Mesenchymal stem cell (in vitro differentiated cells and primary cell): ENCODE data around the gene BDKRB1. TPM values are rescaled to one million over a fixed set of nuclear protein-coding genes. Genes with fewer than 3 reads are reported as not detected.

ENCODE experiments used
- DNase-seq: peaks from one replicate; pipeline ENCODE4 v3.0.0-alpha.2; 2013
- H2AFZ ChIP-seq: one replicate; pipeline ENCODE4 v1.6.1; 2013; ENCODE audit warnings: low read depth, mild to moderate bottlenecking, control low read depth, inconsistent platforms, low read length, moderate library complexity
- H2AK5ac ChIP-seq: 2 replicates; pipeline ENCODE4 v1.6.1; 2013; ENCODE audit warnings: low read length, moderate library complexity, mild to moderate bottlenecking, inconsistent platforms; ENCODE audit not compliant: severe bottlenecking
- H2BK120ac ChIP-seq: one replicate; pipeline ENCODE4 v1.6.1; 2013; ENCODE audit warnings: low read depth, mild to moderate bottlenecking, inconsistent platforms, low read length, moderate library complexity
- H2BK12ac ChIP-seq, 2 experiments: one replicate each; pipeline ENCODE4 v1.6.1; 2013; ENCODE audit warnings: inconsistent platforms in 2 of 2, low read length in 2 of 2, mild to moderate bottlenecking in 2 of 2, moderate library complexity in 2 of 2, control low read depth in 1 of 2
- H2BK15ac ChIP-seq: one replicate; pipeline ENCODE4 v1.6.1; 2013; ENCODE audit warnings: mild to moderate bottlenecking, low read depth, inconsistent platforms; ENCODE audit not compliant: poor library complexity, severe bottlenecking
- H2BK5ac ChIP-seq: 2 replicates; pipeline ENCODE4 v1.6.1; 2013; ENCODE audit warnings: low read depth, mild to moderate bottlenecking, low read length, control low read depth, inconsistent platforms; ENCODE audit not compliant: poor library complexity, severe bottlenecking
- H3K14ac ChIP-seq, 2 experiments: one replicate each; pipeline ENCODE4 v1.6.1; 2013; ENCODE audit warnings: inconsistent platforms in 2 of 2, low read length in 2 of 2, control low read depth in 1 of 2, mild to moderate bottlenecking in 1 of 2, moderate library complexity in 1 of 2
- H3K18ac ChIP-seq, 2 experiments: one replicate each; pipeline ENCODE4 v1.6.1; 2013; ENCODE audit warnings: inconsistent platforms in 2 of 2, low read length in 2 of 2, control low read depth in 1 of 2, low read depth in 1 of 2, mild to moderate bottlenecking in 1 of 2
- H3K23ac ChIP-seq, 2 experiments: one replicate each; pipeline ENCODE4 v1.6.1; 2013; ENCODE audit warnings: inconsistent platforms in 2 of 2, low read length in 2 of 2, mild to moderate bottlenecking in 2 of 2, moderate library complexity in 2 of 2, control low read depth in 1 of 2
- H3K27ac ChIP-seq: 2 replicates; pipeline ENCODE4 v1.5.1; 2013; ENCODE audit warnings: mild to moderate bottlenecking, moderate library complexity, low read length, control low read depth, inconsistent platforms; ENCODE audit not compliant: poor library complexity, severe bottlenecking
- H3K27me3 ChIP-seq, 2 experiments: 2 replicates each; pipeline versions ENCODE4 v1.6.1 to v1.7.0; 2013; ENCODE audit warnings: low read length in 2 of 2, mild to moderate bottlenecking in 2 of 2, moderate library complexity in 2 of 2, control low read depth in 1 of 2, inconsistent platforms in 1 of 2; ENCODE audit not compliant: control insufficient read depth in 1 of 2, insufficient read depth in 1 of 2
- H3K36me3 ChIP-seq, 2 experiments: 2 replicates each; pipeline versions ENCODE4 v1.6.1 to v1.7.0; 2013; ENCODE audit warnings: low read length in 2 of 2, control low read depth in 1 of 2, inconsistent platforms in 1 of 2, low read depth in 1 of 2, mild to moderate bottlenecking in 1 of 2; ENCODE audit not compliant: insufficient read depth in 2 of 2, control insufficient read depth in 1 of 2
- H3K4ac ChIP-seq, 2 experiments: one replicate each; pipeline ENCODE4 v1.6.1; 2013; ENCODE audit warnings: inconsistent platforms in 2 of 2, low read length in 2 of 2, mild to moderate bottlenecking in 2 of 2, moderate library complexity in 2 of 2, control low read depth in 1 of 2, low read depth in 1 of 2
- H3K4me1 ChIP-seq: 2 replicates; pipeline ENCODE4 v1.6.1; 2013; ENCODE audit warnings: low read depth, low read length, control low read depth; ENCODE audit not compliant: control insufficient read depth, insufficient read depth
- H3K4me2 ChIP-seq: 2 replicates; pipeline ENCODE4 v1.6.1; 2013; ENCODE audit warnings: low read length, mild to moderate bottlenecking, inconsistent platforms; ENCODE audit not compliant: poor library complexity, severe bottlenecking
- H3K4me3 ChIP-seq, 2 experiments: 2 replicates each; pipeline versions ENCODE4 v1.5.1 to v1.7.0; 2013; ENCODE audit warnings: low read length in 2 of 2, mild to moderate bottlenecking in 2 of 2, control low read depth in 1 of 2, low read depth in 1 of 2; ENCODE audit not compliant: insufficient read depth in 1 of 2
- H3K79me1 ChIP-seq: replicated peaks from 2 replicates; pipeline ENCODE4 v1.6.1; 2013; ENCODE audit warnings: mild to moderate bottlenecking, control low read depth, low read length, inconsistent platforms; ENCODE audit not compliant: poor library complexity, severe bottlenecking
- H3K9ac ChIP-seq: 2 replicates; pipeline ENCODE4 v1.7.0; 2013; ENCODE audit warnings: mild to moderate bottlenecking, low read length, moderate library complexity
- H3K9me3 ChIP-seq: 2 replicates; pipeline ENCODE4 v1.7.0; 2013; ENCODE audit warnings: mild to moderate bottlenecking, low read length; ENCODE audit not compliant: control insufficient read depth
- H4K8ac ChIP-seq: one replicate; pipeline ENCODE4 v1.6.1; 2013; ENCODE audit warnings: inconsistent platforms, mild to moderate bottlenecking, low read length, moderate library complexity
- H4K91ac ChIP-seq: one replicate; pipeline ENCODE4 v1.6.1; 2013; ENCODE audit warnings: mild to moderate bottlenecking, low read length, inconsistent platforms
- WGBS: methylation state at CpG from one replicate; pipeline ENCODE4 v1.1.7; 2013; ENCODE audit warnings: mixed read lengths; 5-methylcytosine and 5-hydroxymethylcytosine counted together
- polyA plus RNA-seq, 2 experiments: library from polyadenylated mRNA; stranded (reverse); fragments of 200-250 nt; gene quantifications; one replicate each; pipeline ENCODE4 v1.2.3, GENCODE V29; 2013

BDKRB1 gene
- polyA plus RNA-seq (2013, experiment 1 of 2): 18.7 TPM
- 18.7 TPM for polyA plus RNA-seq (2013, experiment 2 of 2)

- H3K36me3 ChIP-seq: peaks cover 7 to 19% of the 10 kb centered on the region in 2 experiments
- peaks cover 6% of the 10 kb centered on the region for H3K79me1 ChIP-seq
- H3K4me3 ChIP-seq: peak within 1 kb of the TSS in 1 of 2 experiments; percentile 67
- H3K9ac ChIP-seq: peak within 1 kb of the TSS; percentile 92
- peak within 1 kb of the TSS; percentile 19 for H4K8ac ChIP-seq
- no peak within 1 kb of the TSS for H2BK15ac ChIP-seq
- no peak within 1 kb of the TSS for H2BK5ac ChIP-seq
- no peak within 1 kb of the TSS for H4K91ac ChIP-seq
- H3K4ac ChIP-seq: peak within 1 kb of the TSS; percentile 20 to 42
- DNase-seq: peak; percentile 92
- no peak within 1 kb of the TSS for H2AFZ ChIP-seq
- no peaks in the 10 kb centered on the region for H3K27me3 ChIP-seq
- H3K4me2 ChIP-seq: no peak within 1 kb of the TSS
- H3K23ac ChIP-seq: no peak within 1 kb of the TSS
- H3K27ac ChIP-seq: no peak within 1 kb of the TSS
- 64% methylated on average over 11 of the region's 12 CpGs for WGBS
- H3K18ac ChIP-seq: peak within 1 kb of the TSS; percentile 67 to 69
- peaks cover 21% of the 10 kb centered on the region for H3K4me1 ChIP-seq
- H2BK12ac ChIP-seq: peak within 1 kb of the TSS; percentile 90 to 93
- peak within 1 kb of the TSS; percentile 87 for H2BK120ac ChIP-seq
- no peak within 1 kb of the TSS for H3K14ac ChIP-seq
- peaks cover 14% of the 10 kb centered on the region for H3K9me3 ChIP-seq
- peak within 1 kb of the TSS; percentile 20 for H2AK5ac ChIP-seq
These were observed at the start of gene BDKRB1 for GRCh38 chr14:96255501-96256366. Gene BDKRB1 (plus strand): TSS chr14:96256210. CDS start chr14:96263683, 7,473 bp downstream.

- WGBS: 88% methylated on average over 8 of the region's 8 CpGs
- peak overlapping the region; percentile 64 to 95 for H3K4me3 ChIP-seq
- peaks cover 8% of the 10 kb centered on the region for H3K79me1 ChIP-seq
- H3K18ac ChIP-seq: peak overlapping the region in 1 of 2 experiments; percentile 30
- H3K9me3 ChIP-seq: peaks cover 2% of the 10 kb centered on the region
- H2BK15ac ChIP-seq: no peak overlapping the region
- no peak overlapping the region for H3K23ac ChIP-seq
- H2BK5ac ChIP-seq: no peak overlapping the region
- H2BK12ac ChIP-seq: no peak overlapping the region
- H4K91ac ChIP-seq: no peak overlapping the region
- peak overlapping the region; percentile 60 for H2AK5ac ChIP-seq
- H3K27ac ChIP-seq: peak overlapping the region; percentile 69
- no peaks in the 10 kb centered on the region for H3K27me3 ChIP-seq
- H2AFZ ChIP-seq: no peak overlapping the region
- no peak overlapping the region for H3K14ac ChIP-seq
- no peak overlapping the region for H2BK120ac ChIP-seq
- DNase-seq: no peak
- H3K36me3 ChIP-seq: peaks cover 20 to 53% of the 10 kb centered on the region in 2 experiments
- H3K4ac ChIP-seq: no peak overlapping the region
- peaks cover 28% of the 10 kb centered on the region for H3K4me1 ChIP-seq
- no peak overlapping the region for H4K8ac ChIP-seq
- H3K9ac ChIP-seq: peak overlapping the region; percentile 96
- peak overlapping the region; percentile 60 for H3K4me2 ChIP-seq
These were observed 49.5 kb upstream of the BDKRB1 start for GRCh38 chr14:96206461-96206860.

- Histone ChIP-seq H3K9me3 (peaks cover 6% of the 10 kb centered on the region), H3K79me1 (peaks cover 16% of the 10 kb centered on the region), H2AFZ (no peak overlapping the region), H4K91ac (no peak overlapping the region), H3K27me3 (no peaks in the 10 kb centered on the region), H2BK15ac (no peak overlapping the region), H2BK120ac (no peak overlapping the region), H2BK12ac (no peak overlapping the region), H3K36me3 (peaks cover 28 to 65% of the 10 kb centered on the region in 2 experiments), H4K8ac (no peak overlapping the region), H3K9ac (peak overlapping the region; percentile 96), H2BK5ac (no peak overlapping the region), H3K23ac (no peak overlapping the region), H3K14ac (no peak overlapping the region), H3K4me1 (peaks cover 28% of the 10 kb centered on the region), H3K27ac (no peak overlapping the region), H3K4me2 (no peak overlapping the region), H2AK5ac (no peak overlapping the region), H3K4me3 (peak overlapping the region in 1 of 2 experiments; percentile 95), H3K4ac (no peak overlapping the region), H3K18ac (no peak overlapping the region)
- WGBS: 96% methylated on average over 5 of the region's 5 CpGs
- no peak for DNase-seq
These were observed 48.3 kb upstream of the BDKRB1 start for GRCh38 chr14:96207686-96208085.

GRCh38 chr14:96208739-96209138 lies 47.3 kb upstream of the BDKRB1 start:
- Histone ChIP-seq H3K14ac (no peak overlapping the region), H2BK5ac (no peak overlapping the region), H3K18ac (peak overlapping the region in 1 of 2 experiments; percentile 9), H3K4me3 (peak overlapping the region in 1 of 2 experiments; percentile 95), H2AK5ac (no peak overlapping the region), H4K91ac (no peak overlapping the region), H3K4me2 (no peak overlapping the region), H3K27ac (no peak overlapping the region), H2BK15ac (no peak overlapping the region), H2AFZ (no peak overlapping the region), H2BK120ac (no peak overlapping the region), H4K8ac (no peak overlapping the region), H2BK12ac (no peak overlapping the region), H3K4me1 (peaks cover 29% of the 10 kb centered on the region), H3K27me3 (no peaks in the 10 kb centered on the region), H3K79me1 (peaks cover 26% of the 10 kb centered on the region), H3K23ac (no peak overlapping the region), H3K4ac (no peak overlapping the region), H3K9ac (peak overlapping the region; percentile 96), H3K9me3 (peaks cover 6% of the 10 kb centered on the region), H3K36me3 (peaks cover 37 to 76% of the 10 kb centered on the region in 2 experiments)
- DNase-seq: no peak
- WGBS: 94% methylated on average over 12 of the region's 12 CpGs
